K562 (cell line): ENCODE data around the gene KRIT1. TPM values are rescaled to one million over a fixed set of nuclear protein-coding genes. Genes with fewer than 3 reads are reported as not detected.
A peak's percentile ranks its signal among the peaks of the same experiment; 100 is the strongest.

Experiments used
- ATAC-seq: fragments of 200-7000 bp; cut with Tn5 transposase; 3 replicates; pipeline ENCODE4 v1.9.1; 2020; ENCODE audit warnings: moderate library complexity
- BruUV-seq: library from RNA; stranded (reverse); fragments of 400-500 nt; replicated peaks from 2 replicates; lab custom pipeline; 2021; lab: Mats Ljungman, UMichigan
- CTCF ChIA-PET: fragments of 300-600 bp; formaldehyde crosslinking; extraction: SDS; loops from one replicate; lab custom pipeline; 2021; ENCODE audit warnings: low intra/inter-chr PET ratio; lab: Yijun Ruan, JAX
- POLR2A ChIA-PET: fragments of 300-600, 350-650 bp; sonication (Branson Sonifier 250); formaldehyde crosslinking; extraction: SDS; loops from one replicate; lab custom pipeline; 2021; ENCODE audit warnings: antibody characterized with exemption, inconsistent platforms; lab: Yijun Ruan, JAX
- DNase-seq, 4 experiments: peaks; one replicate each; pipeline versions ENCODE4 v3.0.0 to v3.0.0-alpha.2; 2011 to 2018; ENCODE audit warnings: low spot score in 3 of 4, mixed read lengths in 3 of 4; ENCODE audit errors: extremely low read depth in 1 of 4
- FAIRE-seq: peaks from 2 replicates; lab custom pipeline; 2011; peaks lifted over from hg19 to GRCh38; lab: Jason Lieb, UNC
- H2AFZ ChIP-seq: 2 replicates; pipeline ENCODE4 v1.6.0; 2011; ENCODE audit warnings: low read depth, low read length, control low read depth, inconsistent platforms
- H3K27ac ChIP-seq: fragments of 200-600 bp; 3 replicates; pipeline ENCODE4 v1.8.0; 2011; ENCODE audit warnings: low read depth, mild to moderate bottlenecking, control low read depth, inconsistent platforms, low read length, moderate library complexity, mixed read lengths; ENCODE audit errors: extremely low read depth
- H3K27me3 ChIP-seq, 2 experiments: fragments of 300-600 bp in 1 of 2; 2 replicates in 1 of 2; 3 replicates in 1 of 2; pipeline versions ENCODE4 v1.6.0 to v1.8.0; 2011; ENCODE audit warnings: inconsistent platforms in 2 of 2, low read length in 2 of 2, mild to moderate bottlenecking in 1 of 2, mixed read lengths in 1 of 2, moderate library complexity in 1 of 2; ENCODE audit not compliant: control insufficient read depth in 2 of 2, insufficient read depth in 2 of 2
- H3K36me3 ChIP-seq: fragments of 300-600 bp; 3 replicates; pipeline ENCODE4 v1.8.0; 2011; ENCODE audit warnings: mild to moderate bottlenecking, low read length, inconsistent platforms; ENCODE audit not compliant: control insufficient read depth, insufficient read depth
- H3K4me1 ChIP-seq, 2 experiments: fragments of 200-600 bp in 1 of 2; replicated peaks in 1 of 2; 2 replicates in 1 of 2; 3 replicates in 1 of 2; pipeline versions ENCODE4 v1.5.1 to v1.8.0; 2011; ENCODE audit warnings: inconsistent platforms in 2 of 2, low read length in 2 of 2, mild to moderate bottlenecking in 1 of 2, mixed read lengths in 1 of 2, moderate library complexity in 1 of 2; ENCODE audit not compliant: control insufficient read depth in 2 of 2, insufficient read depth in 2 of 2
- H3K4me2 ChIP-seq: 2 replicates; pipeline ENCODE4 v1.6.1; 2011; ENCODE audit warnings: low read length, control low read depth, inconsistent platforms, mixed read lengths; ENCODE audit not compliant: insufficient read depth
- H3K4me3 ChIP-seq: fragments of 200-600 bp; sonication (generic), shearing (Covaris generic); 2 replicates; pipeline ENCODE4 v1.5.1; 2016; ENCODE audit warnings: control low read depth, inconsistent platforms
- H3K79me2 ChIP-seq: fragments of 200-600 bp; 3 replicates; pipeline ENCODE4 v1.8.0; 2011; ENCODE audit warnings: low read length, inconsistent platforms; ENCODE audit not compliant: control insufficient read depth, insufficient read depth
- H3K9ac ChIP-seq, 2 experiments: 2 replicates each; pipeline versions ENCODE4 v1.6.0 to v1.6.1; 2011; ENCODE audit warnings: low read depth in 2 of 2, low read length in 2 of 2, control low read depth in 1 of 2, inconsistent platforms in 1 of 2, mild to moderate bottlenecking in 1 of 2, mixed read lengths in 1 of 2; ENCODE audit not compliant: insufficient read depth in 1 of 2
- H3K9me1 ChIP-seq: one replicate; pipeline ENCODE4 v1.6.0; 2011; ENCODE audit warnings: inconsistent platforms, mild to moderate bottlenecking, low read length, moderate library complexity; ENCODE audit not compliant: control insufficient read depth, insufficient read depth
- H3K9me3 ChIP-seq: replicated peaks from 2 replicates; pipeline ENCODE4 v1.5.1; 2011; ENCODE audit warnings: low read depth, low read length, inconsistent platforms; ENCODE audit not compliant: control insufficient read depth, insufficient read depth
- H4K20me1 ChIP-seq: replicated peaks from 2 replicates; pipeline ENCODE4 v1.6.1; 2011; ENCODE audit warnings: low read length, inconsistent platforms, mixed read lengths; ENCODE audit not compliant: control insufficient read depth, insufficient read depth
- CBFB ChIP-seq: sonication (generic); formaldehyde crosslinking; IDR thresholded peaks from 2 replicates; pipeline ENCODE4 v1.4.0; 2020; ENCODE audit warnings: mild to moderate bottlenecking, missing genetic modification reagents
- HNRNPK ChIP-seq: fragments of 200-400 bp; formaldehyde crosslinking; IDR thresholded peaks from one replicate; pipeline ENCODE4 v1.6.1; 2018; ENCODE audit warnings: mild to moderate bottlenecking, low read depth, low read length; ENCODE audit not compliant: poor library complexity, severe bottlenecking
- NFXL1 ChIP-seq: fragments of 450-650 bp; formaldehyde crosslinking; IDR thresholded peaks from 2 replicates; pipeline ENCODE4 v1.4.0; 2021; ENCODE audit warnings: mild to moderate bottlenecking
- PBX2 ChIP-seq, 2 experiments: IDR thresholded peaks in 1 of 2; conservative IDR thresholded peaks in 1 of 2; 2 replicates each; pipeline ENCODE4 v1.6.1; 2016; ENCODE audit warnings: low read depth in 2 of 2, mild to moderate bottlenecking in 1 of 2, missing compliant biosample characterization in 1 of 2, missing genetic modification characterization in 1 of 2, moderate library complexity in 1 of 2
- ZBTB9 ChIP-seq: fragments of 450-650 bp; formaldehyde crosslinking; IDR thresholded peaks from 2 replicates; pipeline ENCODE4 v1.4.0; 2020; ENCODE audit warnings: mild to moderate bottlenecking, moderate library complexity
- ZNF778 ChIP-seq: fragments of 450-650 bp; formaldehyde crosslinking; IDR thresholded peaks from 2 replicates; pipeline ENCODE4 v1.4.0; 2020; ENCODE audit warnings: mild to moderate bottlenecking, moderate library complexity
- WGBS: fragments of 100-300 bp; shearing (Covaris generic); methylation state at CpG from one replicate; pipeline ENCODE4 v1.1.6; 2016; ENCODE audit warnings: low coverage, mixed read lengths; ENCODE audit not compliant: insufficient coverage; ENCODE audit errors: missing lambda C conversion rate; 5-methylcytosine and 5-hydroxymethylcytosine counted together
- in situ Hi-C: fragments of 300-500 bp; cut with MboI; formaldehyde crosslinking; loops from 4 replicates; pipeline ENCODE4 v1.15.0; 2018; ENCODE audit warnings: inconsistent platforms, mixed read lengths
- intact Hi-C: fragments of 100-400 bp; cut with micrococcal nuclease; formaldehyde crosslinking; loops from 2 replicates; pipeline ENCODE4 v1.14.2; 2022
- polyA plus RNA-seq, 8 experiments: library from polyadenylated mRNA; depleted of rRNA in 4 of 8; stranded (reverse) in 5 of 8; unstranded in 3 of 8; fragments of >200 nt; fragmentation: Nextera tagmentation in 2 of 8; fragmentation: Illumina TruSeq in 1 of 8; extraction: Ambion mirVana in 2 of 8; extraction: Trizol in 1 of 8; gene quantifications; 2 replicates each; pipeline versions ENCODE4 v1.2.1 to v1.2.3, GENCODE V29; 2011 to 2014; ENCODE audit warnings: inconsistent platforms in 1 of 8, missing spikeins in 1 of 8
- total RNA-seq, 7 experiments: library from RNA; depleted of rRNA in 6 of 7; stranded (reverse); fragments of >200 nt in 6 of 7; fragmentation: Illumina TruSeq in 2 of 7; extraction: Trizol in 2 of 7; gene quantifications; 2 replicates each; pipeline versions ENCODE4 v1.2.1 to v1.2.3, GENCODE V29; 2011 to 2021; ENCODE audit warnings: low replicate concordance in 1 of 7
- TF ChIP-seq, protein P1 (sequence below): fragments of 450-650 bp; IDR thresholded peaks from 2 replicates; pipeline ENCODE4 v1.6.1; 2016
- TF ChIP-seq, protein P2 (sequence below): sonication (generic); formaldehyde crosslinking; IDR thresholded peaks from 2 replicates; pipeline ENCODE4 v1.9.0; 2022; ENCODE audit warnings: mild to moderate bottlenecking, missing genetic modification reagents

Gene KRIT1
- total and polyA plus RNA-seq, 9 of the 15 experiments (the other 6 are each of a cell fraction or from before 2014, with no cell fraction given), result 21.5 to 81.4 (median 55.9) TPM

DNA sequence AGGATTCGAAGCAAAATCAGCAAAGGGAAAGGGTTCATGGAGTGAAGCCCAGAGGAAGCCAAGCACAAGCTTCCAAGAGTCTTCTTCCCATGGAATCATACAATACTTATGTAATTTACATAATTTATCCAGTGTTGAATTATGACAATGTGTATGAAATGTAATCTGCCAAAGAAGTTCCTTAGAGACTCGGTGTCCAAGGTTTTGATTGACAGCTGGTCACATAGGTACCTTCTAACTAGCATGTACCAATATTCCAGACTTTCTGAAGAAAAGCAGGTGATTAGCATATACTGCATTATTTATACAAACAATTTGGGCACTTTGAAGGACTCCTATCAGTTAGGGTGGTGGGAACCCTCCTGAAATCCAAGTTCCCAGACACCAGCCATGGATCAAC is 35.3 kb upstream of the KRIT1 start:
- Histone ChIP-seq H2AFZ (no peak overlapping the region), H3K4me2 (no peak overlapping the region), H4K20me1 (no peaks in the 10 kb centered on the region), H3K79me2 (peaks cover 4% of the 10 kb centered on the region; the same call in 2 of the 3 replicates), H3K27ac (no peak overlapping the region), H3K27me3 (no peaks in the 10 kb centered on the region), H3K36me3 (no peaks in the 10 kb centered on the region), H3K9me1 (no peaks in the 10 kb centered on the region), H3K9ac (no peak overlapping the region), H3K9me3 (peaks cover 12% of the 10 kb centered on the region; the same call in 1 of the 2 replicates), H3K4me3 (no peak overlapping the region), H3K4me1 (peaks cover 0 to 8% of the 10 kb centered on the region in 2 experiments; a peak in 2 of 5 replicates)
- POLR2A ChIA-PET, result interaction anchor here (0.5 to 2.0 kb wide), 3 partner anchors 14 to 886 kb away, joined by 3 to 5 read pairs (median 3); no protein-coding TSS in a partner anchor
- in situ Hi-C loops (no loop called here), intact Hi-C loops (no loop called here)
- no peak for ATAC-seq
- CTCF ChIA-PET, result no interaction called here
- BruUV-seq, result no TSS peak
- no peak for DNase-seq
- no peak for FAIRE-seq
- WGBS, result 83% methylated on average over 2 of the region's 2 CpGs
- TF ChIP-seq PBX2 (CRISPR knock-in tag; IDR thresholded peaks at IDR 0.05; ENCODE audit: low read depth), result no peak
- no peak for TF ChIP-seq PBX2 (tag; conservative IDR thresholded peaks at IDR 0.05; ENCODE audit: low read depth)
- no peak for TF ChIP-seq ZNF778 (CRISPR knock-in tag)
- no peak for TF ChIP-seq NFXL1 (CRISPR knock-in tag)
- TF ChIP-seq HNRNPK, result no peak
- TF ChIP-seq, protein P1, sequence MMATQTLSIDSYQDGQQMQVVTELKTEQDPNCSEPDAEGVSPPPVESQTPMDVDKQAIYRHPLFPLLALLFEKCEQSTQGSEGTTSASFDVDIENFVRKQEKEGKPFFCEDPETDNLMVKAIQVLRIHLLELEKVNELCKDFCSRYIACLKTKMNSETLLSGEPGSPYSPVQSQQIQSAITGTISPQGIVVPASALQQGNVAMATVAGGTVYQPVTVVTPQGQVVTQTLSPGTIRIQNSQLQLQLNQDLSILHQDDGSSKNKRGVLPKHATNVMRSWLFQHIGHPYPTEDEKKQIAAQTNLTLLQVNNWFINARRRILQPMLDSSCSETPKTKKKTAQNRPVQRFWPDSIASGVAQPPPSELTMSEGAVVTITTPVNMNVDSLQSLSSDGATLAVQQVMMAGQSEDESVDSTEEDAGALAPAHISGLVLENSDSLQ, result peak; percentile 59; the same call in 1 of the 2 replicates
- TF ChIP-seq, protein P2, sequence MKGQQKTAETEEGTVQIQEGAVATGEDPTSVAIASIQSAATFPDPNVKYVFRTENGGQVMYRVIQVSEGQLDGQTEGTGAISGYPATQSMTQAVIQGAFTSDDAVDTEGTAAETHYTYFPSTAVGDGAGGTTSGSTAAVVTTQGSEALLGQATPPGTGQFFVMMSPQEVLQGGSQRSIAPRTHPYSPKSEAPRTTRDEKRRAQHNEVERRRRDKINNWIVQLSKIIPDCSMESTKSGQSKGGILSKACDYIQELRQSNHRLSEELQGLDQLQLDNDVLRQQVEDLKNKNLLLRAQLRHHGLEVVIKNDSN (CRISPR knock-in tag), result no peak
- no peak for TF ChIP-seq ZBTB9 (CRISPR knock-in tag)
- no peak for TF ChIP-seq CBFB
